ENCODE results near the gene CNGB1.

GRCh38 chr16:57935904-57936303, 35.0 kb downstream of the CNGB1 start:
- TF ChIP-seq, protein P1, sequence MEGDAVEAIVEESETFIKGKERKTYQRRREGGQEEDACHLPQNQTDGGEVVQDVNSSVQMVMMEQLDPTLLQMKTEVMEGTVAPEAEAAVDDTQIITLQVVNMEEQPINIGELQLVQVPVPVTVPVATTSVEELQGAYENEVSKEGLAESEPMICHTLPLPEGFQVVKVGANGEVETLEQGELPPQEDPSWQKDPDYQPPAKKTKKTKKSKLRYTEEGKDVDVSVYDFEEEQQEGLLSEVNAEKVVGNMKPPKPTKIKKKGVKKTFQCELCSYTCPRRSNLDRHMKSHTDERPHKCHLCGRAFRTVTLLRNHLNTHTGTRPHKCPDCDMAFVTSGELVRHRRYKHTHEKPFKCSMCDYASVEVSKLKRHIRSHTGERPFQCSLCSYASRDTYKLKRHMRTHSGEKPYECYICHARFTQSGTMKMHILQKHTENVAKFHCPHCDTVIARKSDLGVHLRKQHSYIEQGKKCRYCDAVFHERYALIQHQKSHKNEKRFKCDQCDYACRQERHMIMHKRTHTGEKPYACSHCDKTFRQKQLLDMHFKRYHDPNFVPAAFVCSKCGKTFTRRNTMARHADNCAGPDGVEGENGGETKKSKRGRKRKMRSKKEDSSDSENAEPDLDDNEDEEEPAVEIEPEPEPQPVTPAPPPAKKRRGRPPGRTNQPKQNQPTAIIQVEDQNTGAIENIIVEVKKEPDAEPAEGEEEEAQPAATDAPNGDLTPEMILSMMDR (IDR thresholded peaks at IDR 0.05; ENCODE audit: low read depth, low read length, missing input control), result no peak
- no peak for TF ChIP-seq YY1 (IDR thresholded peaks at IDR 0.05)

Data from liver (tissue), 2 donors.